Measurements from ENCODE around the gene IFT122. TPM values are rescaled to one million over a fixed set of nuclear protein-coding genes. Genes with fewer than 3 reads are reported as not detected.

IFT122 gene
- total and polyA plus RNA-seq, 12 donors: 15.7 to 38.4 (median 23.6) TPM

GRCh38 chr3:129525341-129525968 is 85.4 kb downstream of the IFT122 start:
- Histone ChIP-seq H3K27me3 (no peaks in the 10 kb centered on the region), H3K9me3 (replicated peaks in 1 of 3) (no peaks in the 10 kb centered on the region), H3K4me1 (replicated peaks in 1 of 2) (no peaks in the 10 kb centered on the region), H3K4me3 (no peak overlapping the region), H3K27ac (no peak overlapping the region), H3K36me3 (replicated peaks in 1 of 2) (no peaks in the 10 kb centered on the region)
- TF ChIP-seq CTCF (IDR thresholded peaks at IDR 0.05): no peak
- TF ChIP-seq POLR2A (IDR thresholded peaks at IDR 0.05): no peak
- DNase-seq: peak in 2 of 7 donors; percentile 12 to 36
- intact Hi-C loops (cut with DNase I): no loop called here
- 73 to 94% (median 79%) methylated on average over 4 to 8 of the region's 8 CpGs for WGBS, 4 donors

- intact Hi-C loops (cut with DNase I): no loop called here
- DNase-seq: peak in 1 of 7 donors; percentile 15
- TF ChIP-seq CTCF (IDR thresholded peaks at IDR 0.05) (no peak), POLR2A (IDR thresholded peaks at IDR 0.05) (no peak)
- Histone ChIP-seq H3K36me3 (replicated peaks in 1 of 2) (no peaks in the 10 kb centered on the region), H3K27ac (no peak overlapping the region), H3K4me1 (replicated peaks in 1 of 2) (no peaks in the 10 kb centered on the region), H3K4me3 (no peak overlapping the region), H3K9me3 (replicated peaks in 1 of 3) (no peaks in the 10 kb centered on the region), H3K27me3 (no peaks in the 10 kb centered on the region)
- 81 to 91% (median 83%) methylated on average over 6 to 12 of the region's 12 CpGs for WGBS, 4 donors
Observed at GRCh38 chr3:129526121-129526900, 86.3 kb downstream of the IFT122 start.

GRCh38 chr3:129527262-129527661 is 87.2 kb downstream of the IFT122 start:
- no peaks in the 10 kb centered on the region for H3K36me3 ChIP-seq (replicated peaks in 1 of 2)
- intact Hi-C loops (cut with DNase I): no loop called here
- no peaks in the 10 kb centered on the region for H3K4me1 ChIP-seq (replicated peaks in 1 of 2)
- no peak overlapping the region for H3K27ac ChIP-seq
- WGBS, 4 donors: 92 to 98% (median 95%) methylated on average over 11 of the region's 11 CpGs
- H3K9me3 ChIP-seq (replicated peaks in 1 of 3): no peaks in the 10 kb centered on the region
- no peaks in the 10 kb centered on the region for H3K27me3 ChIP-seq
- H3K4me3 ChIP-seq: no peak overlapping the region
- DNase-seq: no peak
- TF ChIP-seq CTCF (IDR thresholded peaks at IDR 0.05) (no peak), POLR2A (IDR thresholded peaks at IDR 0.05) (no peak)

- intact Hi-C loops (cut with DNase I): no loop called here
- no peaks in the 10 kb centered on the region for H3K36me3 ChIP-seq (replicated peaks in 1 of 2)
- no peak within 1 kb of the TSS for H3K27ac ChIP-seq
- no peak for TF ChIP-seq CTCF (IDR thresholded peaks at IDR 0.05)
- TF ChIP-seq POLR2A (IDR thresholded peaks at IDR 0.05): no peak
- H3K4me3 ChIP-seq: no peak within 1 kb of the TSS
- H3K9me3 ChIP-seq (replicated peaks in 1 of 3): no peaks in the 10 kb centered on the region
- DNase-seq: no peak
- 94 to 97% (median 96%) methylated on average over 17 to 18 of the region's 18 CpGs for WGBS, 4 donors
- H3K27me3 ChIP-seq: no peaks in the 10 kb centered on the region
- no peaks in the 10 kb centered on the region for H3K4me1 ChIP-seq (replicated peaks in 1 of 2)
Observed at GRCh38 chr3:129528589-129529100, 88.6 kb downstream of the IFT122 start, which contains the start of gene RHO. Gene RHO, plus strand, starts transcription at chr3:129528639. Its CDS starts 95 bp downstream, at chr3:129528734.
